ENCODE data around the gene RFPL2.

GRCh38 chr22:32244547-32244946 lies 39.7 kb upstream of the RFPL2 start:
- TF ChIP-seq EZH2 (IDR thresholded peaks at IDR 0.05; ENCODE audit: insufficient read depth, poor library complexity, severe bottlenecking), result no peak
- no peak for TF ChIP-seq EZH2phosphoT487 (IDR thresholded peaks at IDR 0.05; ENCODE audit: insufficient read depth, low read depth)
